ENCODE measurements around the gene HOXA4.

Gene HOXA4

GRCh38 chr7:27102581-27103442 is 27.7 kb downstream of the HOXA4 start, which contains the start of gene HOXA2:
Gene HOXA2 (minus strand): TSS chr7:27102683. CDS start chr7:27102500, 183 bp downstream.
- no peak for DNase-seq

GRCh38 chr7:27101957-27102580 is 28.5 kb downstream of the HOXA4 start:
- DNase-seq: no peak

GRCh38 chr7:27101171-27101956 is 29.2 kb downstream of the HOXA4 start:
- DNase-seq: no peak

- DNase-seq: no peak
These were observed 29.8 kb downstream of the HOXA4 start for GRCh38 chr7:27100694-27101170.

GRCh38 chr7:27099453-27100370 is 30.8 kb downstream of the HOXA4 start:
- DNase-seq: no peak

- DNase-seq: no peak
These were observed 31.7 kb downstream of the HOXA4 start for GRCh38 chr7:27098578-27099451.

GRCh38 chr7:27097686-27098577 is 32.6 kb downstream of the HOXA4 start:
- no peak for DNase-seq

- no peak for DNase-seq
These were observed 33.6 kb downstream of the HOXA4 start for GRCh38 chr7:27096768-27097514.

- DNase-seq: peak; percentile 44
These were observed 34.4 kb downstream of the HOXA4 start, which contains the start of gene HOXA1 for GRCh38 chr7:27095897-27096767. Gene HOXA1 (minus strand): TSS chr7:27096000. CDS start chr7:27095912, 88 bp downstream.

GRCh38 chr7:27095050-27095896 is 35.3 kb downstream of the HOXA4 start:
- DNase-seq: no peak

- DNase-seq: no peak
These were observed 36.1 kb downstream of the HOXA4 start for GRCh38 chr7:27094304-27095049.

GRCh38 chr7:27093184-27093895 is 37.2 kb downstream of the HOXA4 start:
- no peak for DNase-seq

GRCh38 chr7:27092819-27093110 is 37.8 kb downstream of the HOXA4 start:
- DNase-seq: no peak

GRCh38 chr7:27091941-27092818 is 38.4 kb downstream of the HOXA4 start:
- DNase-seq: no peak

- no peak for DNase-seq
These were observed 39.5 kb downstream of the HOXA4 start for GRCh38 chr7:27091105-27091504.
